H1 (cell line): ENCODE data around the gene KRT78. TPM values are rescaled to one million over a fixed set of nuclear protein-coding genes. Genes with fewer than 3 reads are reported as not detected.

Source experiments
- CBX5 ChIP-seq: fragments of 300-800, 300-1000 bp; sonication (generic); IDR thresholded peaks from 2 replicates; pipeline ENCODE4 v1.7.1; 2016; ENCODE audit warnings: antibody characterized with exemption, low read length, low read depth
- CTBP2 ChIP-seq: IDR thresholded peaks from 2 replicates; pipeline ENCODE4 v1.7.0; 2011; ENCODE audit warnings: borderline replicate concordance, mild to moderate bottlenecking, moderate library complexity, mixed read lengths, low read length; ENCODE audit not compliant: insufficient read depth, insufficient read length
- GABPA ChIP-seq: IDR thresholded peaks from 2 replicates; pipeline ENCODE4 v1.6.1; 2011; ENCODE audit warnings: mild to moderate bottlenecking, low read length, moderate library complexity, borderline replicate concordance; ENCODE audit not compliant: insufficient read depth
- POLR2A ChIP-seq, 2 experiments: IDR thresholded peaks; 1 replicate in 1 of 2; 2 replicates in 1 of 2; pipeline ENCODE4 v1.6.1; 2011; ENCODE audit warnings: low read depth in 2 of 2, low read length in 2 of 2, mild to moderate bottlenecking in 2 of 2; ENCODE audit errors: control extremely low read depth in 1 of 2
- RFX5 ChIP-seq: IDR thresholded peaks from 2 replicates; pipeline ENCODE4 v1.6.1; 2011; ENCODE audit warnings: low read depth, low read length, improper control_type of control experiment, borderline replicate concordance
- SAP30 ChIP-seq: fragments of 300-600 bp; sonication (generic); IDR thresholded peaks from 2 replicates; pipeline ENCODE4 v1.7.1; 2012; ENCODE audit warnings: low read length, moderate library complexity, mild to moderate bottlenecking, inconsistent platforms; ENCODE audit not compliant: insufficient read depth, insufficient replicate concordance
- TEAD4 ChIP-seq: IDR thresholded peaks from 2 replicates; pipeline ENCODE4 v1.6.1; 2012; ENCODE audit warnings: low read depth, low read length, inconsistent platforms, mixed read lengths
- YY1 ChIP-seq: IDR thresholded peaks from 2 replicates; pipeline ENCODE4 v1.6.1; 2011; ENCODE audit warnings: low read depth, mild to moderate bottlenecking, low read length
- polyA plus RNA-seq, 7 experiments: library from polyadenylated mRNA; depleted of rRNA in 3 of 7; stranded (reverse) in 5 of 7; unstranded in 2 of 7; fragments of >200 nt in 5 of 7; fragments of 200-250 nt in 2 of 7; gene quantifications; 1 replicate in 5 of 7; 2 replicates in 1 of 7; 4 replicates in 1 of 7; pipeline versions ENCODE4 v1.2.1 to v1.2.3, GENCODE V29; 2011 to 2013; ENCODE audit warnings: missing spikeins in 2 of 7, mixed read lengths in 2 of 7
- total RNA-seq: library from RNA; stranded (reverse); fragmentation: NEBNext Ultra II Directional; extraction: Animal tissue kit (Norgen Biotek cat#: 25700); gene quantifications from 2 replicates; pipeline ENCODE4 v1.2.1, GENCODE V29; 2021
- TF ChIP-seq, protein P1 (sequence below): fragments of 300-600 bp; sonication (generic); IDR thresholded peaks from 2 replicates; pipeline ENCODE4 v1.7.1; 2012; ENCODE audit warnings: low read length, moderate library complexity, mild to moderate bottlenecking, inconsistent platforms; ENCODE audit not compliant: insufficient replicate concordance

KRT78 gene
- total and polyA plus RNA-seq, 2 of the 8 experiments (the other 6 are each of a cell fraction or from before 2014, with no cell fraction given) = not detected

DNA sequence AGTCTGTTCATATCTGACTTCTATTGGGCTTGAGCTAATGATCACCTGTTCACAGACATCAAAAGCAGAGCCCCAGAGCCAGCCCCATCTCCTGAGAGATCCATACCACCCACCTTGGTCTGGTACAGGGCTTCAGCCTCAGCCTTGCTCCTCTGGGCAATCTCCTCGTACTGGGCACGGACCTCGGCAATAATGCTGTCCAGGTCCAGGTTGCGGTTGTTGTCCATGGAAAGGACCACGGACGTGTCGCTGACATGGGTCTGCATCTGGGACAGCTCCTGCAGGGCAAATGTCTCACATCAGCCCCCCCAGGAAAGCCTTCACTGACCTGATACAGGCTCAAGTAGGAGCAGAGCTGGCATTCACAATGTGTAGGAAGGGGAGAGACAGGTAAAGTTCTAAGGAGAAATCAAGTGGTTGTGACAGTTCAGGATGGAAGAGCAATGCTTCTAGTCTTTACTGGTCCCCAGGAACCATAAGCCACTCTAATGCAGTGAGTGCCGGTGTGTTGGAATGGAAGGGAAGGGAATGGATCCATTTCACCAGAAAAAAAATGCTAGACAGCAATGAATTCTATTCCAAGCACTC, 40.1 kb downstream of the KRT78 start (continued):
- TF ChIP-seq CTBP2 = no peak
- no peak for TF ChIP-seq POLR2A (IDR thresholded peaks at IDR 0.05; ENCODE audit: control extremely low read depth in 1 of 2, low read depth in 2 of 2, low read length in 2 of 2)
- TF ChIP-seq, protein P1, sequence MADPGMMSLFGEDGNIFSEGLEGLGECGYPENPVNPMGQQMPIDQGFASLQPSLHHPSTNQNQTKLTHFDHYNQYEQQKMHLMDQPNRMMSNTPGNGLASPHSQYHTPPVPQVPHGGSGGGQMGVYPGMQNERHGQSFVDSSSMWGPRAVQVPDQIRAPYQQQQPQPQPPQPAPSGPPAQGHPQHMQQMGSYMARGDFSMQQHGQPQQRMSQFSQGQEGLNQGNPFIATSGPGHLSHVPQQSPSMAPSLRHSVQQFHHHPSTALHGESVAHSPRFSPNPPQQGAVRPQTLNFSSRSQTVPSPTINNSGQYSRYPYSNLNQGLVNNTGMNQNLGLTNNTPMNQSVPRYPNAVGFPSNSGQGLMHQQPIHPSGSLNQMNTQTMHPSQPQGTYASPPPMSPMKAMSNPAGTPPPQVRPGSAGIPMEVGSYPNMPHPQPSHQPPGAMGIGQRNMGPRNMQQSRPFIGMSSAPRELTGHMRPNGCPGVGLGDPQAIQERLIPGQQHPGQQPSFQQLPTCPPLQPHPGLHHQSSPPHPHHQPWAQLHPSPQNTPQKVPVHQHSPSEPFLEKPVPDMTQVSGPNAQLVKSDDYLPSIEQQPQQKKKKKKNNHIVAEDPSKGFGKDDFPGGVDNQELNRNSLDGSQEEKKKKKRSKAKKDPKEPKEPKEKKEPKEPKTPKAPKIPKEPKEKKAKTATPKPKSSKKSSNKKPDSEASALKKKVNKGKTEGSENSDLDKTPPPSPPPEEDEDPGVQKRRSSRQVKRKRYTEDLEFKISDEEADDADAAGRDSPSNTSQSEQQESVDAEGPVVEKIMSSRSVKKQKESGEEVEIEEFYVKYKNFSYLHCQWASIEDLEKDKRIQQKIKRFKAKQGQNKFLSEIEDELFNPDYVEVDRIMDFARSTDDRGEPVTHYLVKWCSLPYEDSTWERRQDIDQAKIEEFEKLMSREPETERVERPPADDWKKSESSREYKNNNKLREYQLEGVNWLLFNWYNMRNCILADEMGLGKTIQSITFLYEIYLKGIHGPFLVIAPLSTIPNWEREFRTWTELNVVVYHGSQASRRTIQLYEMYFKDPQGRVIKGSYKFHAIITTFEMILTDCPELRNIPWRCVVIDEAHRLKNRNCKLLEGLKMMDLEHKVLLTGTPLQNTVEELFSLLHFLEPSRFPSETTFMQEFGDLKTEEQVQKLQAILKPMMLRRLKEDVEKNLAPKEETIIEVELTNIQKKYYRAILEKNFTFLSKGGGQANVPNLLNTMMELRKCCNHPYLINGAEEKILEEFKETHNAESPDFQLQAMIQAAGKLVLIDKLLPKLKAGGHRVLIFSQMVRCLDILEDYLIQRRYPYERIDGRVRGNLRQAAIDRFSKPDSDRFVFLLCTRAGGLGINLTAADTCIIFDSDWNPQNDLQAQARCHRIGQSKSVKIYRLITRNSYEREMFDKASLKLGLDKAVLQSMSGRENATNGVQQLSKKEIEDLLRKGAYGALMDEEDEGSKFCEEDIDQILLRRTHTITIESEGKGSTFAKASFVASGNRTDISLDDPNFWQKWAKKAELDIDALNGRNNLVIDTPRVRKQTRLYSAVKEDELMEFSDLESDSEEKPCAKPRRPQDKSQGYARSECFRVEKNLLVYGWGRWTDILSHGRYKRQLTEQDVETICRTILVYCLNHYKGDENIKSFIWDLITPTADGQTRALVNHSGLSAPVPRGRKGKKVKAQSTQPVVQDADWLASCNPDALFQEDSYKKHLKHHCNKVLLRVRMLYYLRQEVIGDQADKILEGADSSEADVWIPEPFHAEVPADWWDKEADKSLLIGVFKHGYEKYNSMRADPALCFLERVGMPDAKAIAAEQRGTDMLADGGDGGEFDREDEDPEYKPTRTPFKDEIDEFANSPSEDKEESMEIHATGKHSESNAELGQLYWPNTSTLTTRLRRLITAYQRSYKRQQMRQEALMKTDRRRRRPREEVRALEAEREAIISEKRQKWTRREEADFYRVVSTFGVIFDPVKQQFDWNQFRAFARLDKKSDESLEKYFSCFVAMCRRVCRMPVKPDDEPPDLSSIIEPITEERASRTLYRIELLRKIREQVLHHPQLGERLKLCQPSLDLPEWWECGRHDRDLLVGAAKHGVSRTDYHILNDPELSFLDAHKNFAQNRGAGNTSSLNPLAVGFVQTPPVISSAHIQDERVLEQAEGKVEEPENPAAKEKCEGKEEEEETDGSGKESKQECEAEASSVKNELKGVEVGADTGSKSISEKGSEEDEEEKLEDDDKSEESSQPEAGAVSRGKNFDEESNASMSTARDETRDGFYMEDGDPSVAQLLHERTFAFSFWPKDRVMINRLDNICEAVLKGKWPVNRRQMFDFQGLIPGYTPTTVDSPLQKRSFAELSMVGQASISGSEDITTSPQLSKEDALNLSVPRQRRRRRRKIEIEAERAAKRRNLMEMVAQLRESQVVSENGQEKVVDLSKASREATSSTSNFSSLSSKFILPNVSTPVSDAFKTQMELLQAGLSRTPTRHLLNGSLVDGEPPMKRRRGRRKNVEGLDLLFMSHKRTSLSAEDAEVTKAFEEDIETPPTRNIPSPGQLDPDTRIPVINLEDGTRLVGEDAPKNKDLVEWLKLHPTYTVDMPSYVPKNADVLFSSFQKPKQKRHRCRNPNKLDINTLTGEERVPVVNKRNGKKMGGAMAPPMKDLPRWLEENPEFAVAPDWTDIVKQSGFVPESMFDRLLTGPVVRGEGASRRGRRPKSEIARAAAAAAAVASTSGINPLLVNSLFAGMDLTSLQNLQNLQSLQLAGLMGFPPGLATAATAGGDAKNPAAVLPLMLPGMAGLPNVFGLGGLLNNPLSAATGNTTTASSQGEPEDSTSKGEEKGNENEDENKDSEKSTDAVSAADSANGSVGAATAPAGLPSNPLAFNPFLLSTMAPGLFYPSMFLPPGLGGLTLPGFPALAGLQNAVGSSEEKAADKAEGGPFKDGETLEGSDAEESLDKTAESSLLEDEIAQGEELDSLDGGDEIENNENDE = no peak
- no peak for TF ChIP-seq TEAD4
- no peak for TF ChIP-seq YY1
- no peak for TF ChIP-seq CBX5
- no peak for TF ChIP-seq RFX5
- no peak for TF ChIP-seq SAP30
- no peak for TF ChIP-seq GABPA
